GM19035 (cell line): ENCODE data around the gene CST3.
"Not testable (repeated sequence)": the region's sequence is repeated elsewhere in the genome, so short reads cannot be mapped to it uniquely, and the experiment has no call there.

Source experiments
- ATAC-seq: cut with Tn5 transposase; IDR thresholded peaks from one replicate; pipeline ENCODE4 v1.9.1; 2021; ENCODE audit not compliant: unreplicated experiment

Gene CST3

GRCh38 chr20:23629542-23630391, 8.0 kb downstream of the CST3 start:
- ATAC-seq, result no peak

GRCh38 chr20:23629017-23629541, 8.7 kb downstream of the CST3 start:
- no peak for ATAC-seq

- ATAC-seq, result no peak
These were observed 9.2 kb downstream of the CST3 start for GRCh38 chr20:23628402-23629016.

DNA sequence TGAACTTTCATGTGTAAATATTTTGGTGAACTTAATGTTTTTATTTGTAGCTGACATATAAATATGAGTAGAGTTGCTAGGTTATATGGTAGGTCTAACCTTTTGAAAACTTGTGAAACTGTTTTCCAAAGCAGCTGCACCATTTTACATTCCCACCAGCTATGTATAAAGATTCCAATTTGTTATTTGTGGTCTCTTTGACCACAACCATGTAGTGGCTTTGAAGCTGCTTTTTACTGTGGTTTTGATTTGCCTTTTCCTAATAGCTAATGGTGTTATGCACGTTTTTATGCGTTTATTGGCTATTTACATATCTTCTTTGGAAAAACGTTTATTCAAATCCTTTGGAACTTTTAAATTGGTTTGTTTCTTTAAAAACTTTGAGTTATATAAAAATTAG, 10.3 kb downstream of the CST3 start:
- no peak for ATAC-seq

DNA sequence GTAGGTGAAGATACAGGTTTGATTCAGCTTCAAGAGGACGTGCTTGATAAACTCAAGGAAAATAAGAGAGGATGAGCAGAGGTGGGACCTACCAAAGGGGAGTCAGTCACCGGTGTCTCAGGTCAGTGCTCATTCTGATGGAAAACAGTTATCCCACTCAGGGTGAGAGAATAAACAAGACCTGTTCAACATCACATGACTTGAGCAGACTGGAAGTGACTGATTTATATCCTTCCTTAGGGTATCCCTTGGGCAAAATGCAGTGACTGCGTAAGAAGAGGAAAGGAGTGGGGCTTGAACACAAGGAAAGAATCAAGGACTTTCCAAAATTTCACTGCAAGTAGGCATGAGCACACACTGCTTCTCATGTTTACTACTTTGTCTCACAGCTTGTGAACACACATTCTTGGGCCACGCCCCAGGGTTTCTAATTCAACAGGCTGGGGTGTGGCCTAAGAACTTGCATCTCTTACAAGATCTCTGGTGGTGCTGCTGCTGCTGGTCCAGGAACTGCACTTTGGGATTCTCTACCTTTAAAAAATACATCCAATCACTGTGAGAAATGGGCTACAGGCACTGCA, 11.6 kb downstream of the CST3 start:
- ATAC-seq, result no peak

DNA sequence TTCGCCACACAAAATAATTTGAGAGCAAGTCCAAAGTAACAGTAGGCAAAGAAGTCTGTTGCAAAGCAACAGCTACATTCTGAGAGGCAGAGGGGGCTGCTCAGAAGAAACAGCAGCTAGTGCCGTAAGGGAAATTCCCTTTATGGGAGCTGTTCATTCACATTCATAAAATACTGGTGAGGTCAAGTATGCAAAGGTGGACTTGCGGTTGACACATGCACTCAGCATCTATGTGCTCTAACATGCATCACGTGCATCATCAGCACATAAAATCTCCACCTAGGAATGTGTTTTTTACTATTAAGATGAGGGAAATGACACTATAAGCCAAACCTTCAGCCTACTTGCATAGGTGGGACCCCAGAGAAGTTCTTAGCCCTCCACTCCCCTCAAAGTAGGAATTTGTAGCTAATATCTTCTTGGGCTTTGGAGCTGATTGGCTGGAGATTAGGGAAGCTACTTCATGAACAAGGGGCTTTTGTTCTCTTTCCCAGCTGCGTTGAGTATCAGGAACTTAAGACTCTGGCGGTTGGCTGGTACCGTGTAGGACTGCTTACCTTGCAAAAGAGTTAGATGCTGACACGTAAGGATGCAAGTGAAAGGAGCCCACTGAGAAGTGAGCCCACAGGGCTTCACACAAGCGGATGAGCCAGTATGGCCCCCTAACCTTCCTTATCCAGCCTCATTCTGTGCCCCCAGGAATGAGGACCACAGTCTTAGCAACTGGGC, 12.4 kb downstream of the CST3 start:
- no peak for ATAC-seq

GRCh38 chr20:23624324-23624691, 13.4 kb downstream of the CST3 start:
- ATAC-seq, result no peak

GRCh38 chr20:23623666-23624323, 14.0 kb downstream of the CST3 start:
- no peak for ATAC-seq

GRCh38 chr20:23622839-23623343, 14.9 kb downstream of the CST3 start:
- no peak for ATAC-seq

- not testable (repeated sequence) for ATAC-seq
These were observed 15.4 kb downstream of the CST3 start for GRCh38 chr20:23622401-23622800.

DNA sequence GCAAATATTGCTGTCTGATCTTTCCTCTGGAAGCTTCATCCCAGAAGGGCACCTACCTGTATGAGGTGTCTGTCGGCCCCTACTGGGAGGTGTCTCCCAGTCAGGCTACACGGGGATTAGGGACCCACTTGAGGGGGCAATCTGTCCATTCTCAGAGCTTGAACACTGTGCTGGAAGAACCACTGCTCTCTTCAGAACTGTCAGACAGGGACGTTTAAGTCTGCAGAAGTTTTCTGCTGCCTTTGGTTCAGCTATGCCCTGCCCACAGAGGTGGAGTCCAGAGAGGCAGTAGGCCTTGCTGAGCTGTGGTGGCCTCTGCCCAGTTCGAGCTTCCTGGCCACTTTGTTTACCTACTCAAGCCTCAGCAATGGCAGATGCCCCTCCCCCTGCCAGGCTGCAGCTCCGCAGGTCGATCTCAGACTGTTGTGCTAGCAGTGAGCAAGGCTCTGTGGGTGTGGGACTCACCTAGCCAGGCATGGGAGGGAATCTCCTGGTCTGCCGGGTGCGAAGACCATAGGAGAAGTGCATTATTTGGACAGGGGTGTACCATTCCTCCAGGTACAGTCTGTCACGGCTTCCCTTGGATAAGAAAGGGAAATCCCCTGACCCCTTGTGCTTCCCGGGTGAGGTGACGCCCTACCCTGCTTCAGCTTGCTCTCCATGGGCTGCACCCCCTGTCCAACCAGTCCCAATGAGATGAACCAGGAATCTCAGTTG, 16.9 kb downstream of the CST3 start:
- not testable (repeated sequence) for ATAC-seq

- ATAC-seq, result no peak
These were observed 23.6 kb downstream of the CST3 start for GRCh38 chr20:23614163-23614562.

DNA sequence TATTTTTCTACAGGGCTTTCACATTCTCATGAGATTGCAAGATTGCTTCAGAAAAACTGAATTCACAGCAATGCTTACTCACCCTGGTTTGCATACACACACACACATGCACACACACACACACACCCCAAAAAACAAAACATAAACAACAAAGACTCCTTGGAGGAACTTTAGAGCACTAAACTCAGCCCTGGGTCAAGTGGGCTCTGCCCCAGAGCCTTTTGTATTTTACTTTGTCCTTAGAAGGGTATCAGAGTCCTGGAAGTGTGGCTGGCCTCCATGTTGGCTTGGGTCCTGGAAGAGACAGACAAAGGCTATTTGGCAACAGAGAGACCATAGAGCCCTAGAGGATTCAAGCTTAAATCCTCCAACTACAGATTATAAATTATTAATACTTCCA, 24.1 kb downstream of the CST3 start:
- ATAC-seq, result no peak

GRCh38 chr20:23612396-23612795, 25.4 kb downstream of the CST3 start:
- no peak for ATAC-seq

DNA sequence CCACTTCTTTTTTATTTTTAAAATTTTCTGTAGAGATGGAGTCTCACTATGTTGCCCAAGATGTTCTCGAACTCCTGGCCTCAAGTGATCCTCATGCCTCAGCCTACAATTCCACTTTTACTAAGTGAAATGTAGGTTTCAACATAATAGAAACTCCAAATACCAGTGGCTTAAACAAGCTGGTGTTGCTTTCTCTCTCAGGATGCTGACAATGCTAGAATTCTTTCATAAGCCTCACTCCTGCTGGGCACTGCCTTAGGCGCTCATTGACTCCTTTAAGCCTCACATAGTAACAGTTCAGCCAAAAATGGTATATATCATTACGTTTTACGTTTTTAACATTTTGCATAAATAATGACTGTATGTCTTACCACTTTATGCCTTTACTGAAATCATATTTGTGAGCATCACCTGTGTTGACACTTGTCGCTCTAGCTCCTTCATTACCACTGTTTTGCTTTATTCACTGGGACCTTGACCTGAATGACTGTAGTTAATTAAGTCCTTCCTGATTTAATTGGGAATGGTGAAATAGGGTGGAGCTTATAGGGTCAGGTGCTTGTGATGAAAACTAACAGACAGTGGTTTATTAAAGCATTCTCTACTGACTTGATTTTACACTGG, 28.2 kb downstream of the CST3 start:
- no peak for ATAC-seq

GRCh38 chr20:23608251-23608846, 29.4 kb downstream of the CST3 start:
- no peak for ATAC-seq

GRCh38 chr20:23607497-23608245, 30.1 kb downstream of the CST3 start:
- no peak for ATAC-seq

- ATAC-seq, result peak; percentile 91
These were observed 31.1 kb downstream of the CST3 start for GRCh38 chr20:23606652-23607049.
